BE2C (cell line): Measurements from ENCODE around the gene FBF1.

Source experiments
- DNase-seq: peaks from one replicate; pipeline ENCODE4 v3.0.0-alpha.2; 2020
- H3K27me3 ChIP-seq: fragments of 250-450 bp; sonication (Bioruptor Pico); 2 replicates; pipeline ENCODE4 v1.5.1; 2020; ENCODE audit warnings: mild to moderate bottlenecking
- H3K36me3 ChIP-seq: fragments of 250-450 bp; sonication (Bioruptor Pico); 2 replicates; pipeline ENCODE4 v1.5.1; 2020; ENCODE audit warnings: mild to moderate bottlenecking
- H3K4me1 ChIP-seq: fragments of 250-450 bp; sonication (Bioruptor Pico); 2 replicates; pipeline ENCODE4 v1.5.1; 2020
- H3K4me3 ChIP-seq: 2 replicates; pipeline ENCODE4 v1.5.1; 2011; ENCODE audit warnings: low read depth, low read length
- H3K9me3 ChIP-seq: fragments of 250-450 bp; sonication (Bioruptor Pico); 2 replicates; pipeline ENCODE4 v1.5.1; 2020
- CTCF ChIP-seq: IDR thresholded peaks from 2 replicates; pipeline ENCODE4 v1.5.1; 2012; ENCODE audit warnings: mild to moderate bottlenecking, low read depth, low read length

FBF1 gene

GRCh38 chr17:75925912-75926311 is 14.9 kb downstream of the FBF1 start:
- Histone ChIP-seq H3K36me3 (no peaks in the 10 kb centered on the region), H3K9me3 (no peaks in the 10 kb centered on the region), H3K27me3 (no peaks in the 10 kb centered on the region), H3K4me1 (no peaks in the 10 kb centered on the region), H3K4me3 (no peak overlapping the region)
- TF ChIP-seq CTCF, result no peak
- DNase-seq, result no peak

- no peak for TF ChIP-seq CTCF
Measured at GRCh38 chr17:75925103-75925502, 15.7 kb downstream of the FBF1 start.

GRCh38 chr17:75922963-75923874 is 17.6 kb downstream of the FBF1 start:
- Histone ChIP-seq H3K36me3 (no peaks in the 10 kb centered on the region), H3K9me3 (no peaks in the 10 kb centered on the region), H3K4me1 (no peaks in the 10 kb centered on the region), H3K27me3 (no peaks in the 10 kb centered on the region), H3K4me3 (no peak overlapping the region)
- DNase-seq, result no peak
- TF ChIP-seq CTCF, result no peak

More at GRCh38 chr17:75925103-75925502, 15.7 kb downstream of the FBF1 start:
- DNase-seq, result no peak
- Histone ChIP-seq H3K27me3 (no peaks in the 10 kb centered on the region), H3K36me3 (no peaks in the 10 kb centered on the region), H3K4me1 (no peaks in the 10 kb centered on the region), H3K4me3 (no peak overlapping the region), H3K9me3 (no peaks in the 10 kb centered on the region)

GRCh38 chr17:75922173-75922961 is 18.5 kb downstream of the FBF1 start:
- no peaks in the 10 kb centered on the region for H3K4me1 ChIP-seq
- H3K27me3 ChIP-seq, result no peaks in the 10 kb centered on the region
- H3K4me3 ChIP-seq, result no peak overlapping the region
- no peak for TF ChIP-seq CTCF
- H3K36me3 ChIP-seq, result no peaks in the 10 kb centered on the region
- DNase-seq, result no peak
- no peaks in the 10 kb centered on the region for H3K9me3 ChIP-seq

- TF ChIP-seq CTCF, result no peak
- no peak overlapping the region for H3K4me3 ChIP-seq
- no peaks in the 10 kb centered on the region for H3K27me3 ChIP-seq
- H3K4me1 ChIP-seq, result no peaks in the 10 kb centered on the region
- DNase-seq, result no peak
- H3K9me3 ChIP-seq, result no peaks in the 10 kb centered on the region
- H3K36me3 ChIP-seq, result no peaks in the 10 kb centered on the region
Measured at GRCh38 chr17:75921596-75921995, 19.2 kb downstream of the FBF1 start.
